Activated naive CD8-positive, alpha-beta T cell (primary cell): ENCODE measurements around the gene PECR.
"Not testable (repeated sequence)": the region's sequence is repeated elsewhere in the genome, so short reads cannot be mapped to it uniquely, and the experiment has no call there.

Experiments
- H3K27ac Mint-ChIP-seq: one replicate; pipeline ENCODE4 v1.8.0; 2021; ENCODE audit warnings: mixed read lengths
- H3K27me3 Mint-ChIP-seq: one replicate; pipeline ENCODE4 v1.8.0; 2021; ENCODE audit warnings: mixed read lengths
- H3K36me3 Mint-ChIP-seq: one replicate; pipeline ENCODE4 v1.8.0; 2021; ENCODE audit warnings: mixed read lengths
- H3K4me1 Mint-ChIP-seq: one replicate; pipeline ENCODE4 v1.8.0; 2021; ENCODE audit warnings: low read depth, mixed read lengths
- H3K4me3 Mint-ChIP-seq: one replicate; pipeline ENCODE4 v1.8.0; 2021; ENCODE audit warnings: mild to moderate bottlenecking, mixed read lengths
- H3K9me3 Mint-ChIP-seq: one replicate; pipeline ENCODE4 v1.8.0; 2021; ENCODE audit warnings: low read depth, mixed read lengths

PECR gene

GRCh38 chr2:216014986-216015385, 66.6 kb downstream of the PECR start:
- Mint-ChIP-seq H3K27ac (no peak overlapping the region), H3K9me3 (no peaks in the 10 kb centered on the region), H3K36me3 (peaks cover 3% of the 10 kb centered on the region), H3K27me3 (no peaks in the 10 kb centered on the region), H3K4me3 (peak overlapping the region; percentile 10), H3K4me1 (peaks cover 46% of the 10 kb centered on the region)

GRCh38 chr2:216014006-216014405, 67.6 kb downstream of the PECR start:
- Mint-ChIP-seq H3K27me3 (no peaks in the 10 kb centered on the region), H3K27ac (peak overlapping the region; percentile 16), H3K36me3 (peaks cover 3% of the 10 kb centered on the region), H3K4me1 (peaks cover 46% of the 10 kb centered on the region), H3K9me3 (no peaks in the 10 kb centered on the region), H3K4me3 (peak overlapping the region; percentile 80)

- Mint-ChIP-seq H3K4me3 (peak within 1 kb of the TSS; percentile 87), H3K27me3 (no peaks in the 10 kb centered on the region), H3K9me3 (no peaks in the 10 kb centered on the region), H3K27ac (peak within 1 kb of the TSS; percentile 16), H3K36me3 (no peaks in the 10 kb centered on the region), H3K4me1 (peaks cover 46% of the 10 kb centered on the region)
These were observed 68.3 kb downstream of the PECR start, which contains the start of gene MREG for GRCh38 chr2:216013080-216013909. MREG (minus strand) TSS chr2:216013551; CDS start chr2:216013327, 224 bp downstream.

- no peaks in the 10 kb centered on the region for H3K9me3 Mint-ChIP-seq
- peaks cover 46% of the 10 kb centered on the region for H3K4me1 Mint-ChIP-seq
- H3K27ac Mint-ChIP-seq: no peak overlapping the region
- no peaks in the 10 kb centered on the region for H3K36me3 Mint-ChIP-seq
- no peaks in the 10 kb centered on the region for H3K27me3 Mint-ChIP-seq
- peak overlapping the region; percentile 87 for H3K4me3 Mint-ChIP-seq
These were observed 68.9 kb downstream of the PECR start for GRCh38 chr2:216012830-216013079.

- Mint-ChIP-seq H3K27ac (no peak overlapping the region), H3K4me1 (peaks cover 43% of the 10 kb centered on the region), H3K27me3 (no peaks in the 10 kb centered on the region), H3K9me3 (no peaks in the 10 kb centered on the region), H3K4me3 (peak overlapping the region; percentile 87), H3K36me3 (no peaks in the 10 kb centered on the region)
These were observed 69.3 kb downstream of the PECR start for GRCh38 chr2:216012133-216012829.

GRCh38 chr2:216009215-216009614, 72.4 kb downstream of the PECR start:
- H3K27ac Mint-ChIP-seq, H3K9me3 Mint-ChIP-seq, H3K36me3 Mint-ChIP-seq, H3K27me3 Mint-ChIP-seq, H3K4me3 Mint-ChIP-seq: not testable (repeated sequence)
- peaks cover 36% of the 10 kb centered on the region for H3K4me1 Mint-ChIP-seq

- peaks cover 5% of the 10 kb centered on the region for H3K36me3 Mint-ChIP-seq
- H3K9me3 Mint-ChIP-seq: no peaks in the 10 kb centered on the region
- H3K4me1 Mint-ChIP-seq: peaks cover 41% of the 10 kb centered on the region
- H3K27ac Mint-ChIP-seq: no peak overlapping the region
- H3K27me3 Mint-ChIP-seq: no peaks in the 10 kb centered on the region
- H3K4me3 Mint-ChIP-seq: no peak overlapping the region
These were observed 73.2 kb downstream of the PECR start for GRCh38 chr2:216008387-216008786.

GRCh38 chr2:216006164-216006663, 75.4 kb downstream of the PECR start:
- Mint-ChIP-seq H3K27me3 (no peaks in the 10 kb centered on the region), H3K27ac (peak overlapping the region; percentile 18), H3K4me1 (peaks cover 33% of the 10 kb centered on the region), H3K9me3 (no peaks in the 10 kb centered on the region), H3K4me3 (peak overlapping the region; percentile 6), H3K36me3 (peaks cover 5% of the 10 kb centered on the region)

- H3K27me3 Mint-ChIP-seq: no peaks in the 10 kb centered on the region
- peak overlapping the region; percentile 32 for H3K4me3 Mint-ChIP-seq
- H3K4me1 Mint-ChIP-seq: peaks cover 33% of the 10 kb centered on the region
- peak overlapping the region; percentile 72 for H3K27ac Mint-ChIP-seq
- no peaks in the 10 kb centered on the region for H3K9me3 Mint-ChIP-seq
- peaks cover 5% of the 10 kb centered on the region for H3K36me3 Mint-ChIP-seq
These were observed 76.8 kb downstream of the PECR start for GRCh38 chr2:216004697-216005283.

GRCh38 chr2:216003876-216004696, 77.5 kb downstream of the PECR start:
- Mint-ChIP-seq H3K27ac (no peak overlapping the region), H3K9me3 (no peaks in the 10 kb centered on the region), H3K27me3 (no peaks in the 10 kb centered on the region), H3K4me1 (peaks cover 33% of the 10 kb centered on the region), H3K4me3 (peak overlapping the region; percentile 32), H3K36me3 (peaks cover 5% of the 10 kb centered on the region)

- H3K4me3 Mint-ChIP-seq: no peak overlapping the region
- H3K27ac Mint-ChIP-seq: peak overlapping the region; percentile 7
- H3K4me1 Mint-ChIP-seq: peaks cover 35% of the 10 kb centered on the region
- H3K9me3 Mint-ChIP-seq: no peaks in the 10 kb centered on the region
- peaks cover 5% of the 10 kb centered on the region for H3K36me3 Mint-ChIP-seq
- H3K27me3 Mint-ChIP-seq: no peaks in the 10 kb centered on the region
These were observed 78.9 kb downstream of the PECR start for GRCh38 chr2:216002693-216003092.

GRCh38 chr2:216002101-216002678, 79.4 kb downstream of the PECR start:
- Mint-ChIP-seq H3K4me3 (no peak overlapping the region), H3K4me1 (peaks cover 40% of the 10 kb centered on the region), H3K27ac (no peak overlapping the region), H3K27me3 (no peaks in the 10 kb centered on the region), H3K36me3 (peaks cover 7% of the 10 kb centered on the region), H3K9me3 (no peaks in the 10 kb centered on the region)

GRCh38 chr2:216001216-216002100, 80.2 kb downstream of the PECR start:
- no peak overlapping the region for H3K27ac Mint-ChIP-seq
- H3K4me3 Mint-ChIP-seq: no peak overlapping the region
- H3K36me3 Mint-ChIP-seq: peaks cover 7% of the 10 kb centered on the region
- no peaks in the 10 kb centered on the region for H3K27me3 Mint-ChIP-seq
- H3K4me1 Mint-ChIP-seq: peaks cover 34% of the 10 kb centered on the region
- no peaks in the 10 kb centered on the region for H3K9me3 Mint-ChIP-seq
